GM23248 (cell line): ENCODE results near the gene PLCB1.

Source experiments
- EZH2 ChIP-seq: fragments of 200-600 bp; sonication (generic); IDR thresholded peaks from 2 replicates; pipeline ENCODE4 v1.6.1; 2018; ENCODE audit warnings: antibody characterized with exemption, mild to moderate bottlenecking; ENCODE audit not compliant: insufficient read depth, poor library complexity, severe bottlenecking
- EZH2phosphoT487 ChIP-seq: fragments of 200-600 bp; sonication (generic); IDR thresholded peaks from 2 replicates; pipeline ENCODE4 v1.6.1; 2018; ENCODE audit warnings: antibody characterized with exemption, moderate library complexity, mild to moderate bottlenecking, low read depth; ENCODE audit not compliant: insufficient read depth

- no peak for TF ChIP-seq EZH2
- no peak for TF ChIP-seq EZH2phosphoT487
Measured at GRCh38 chr20:8527998-8528723, 396.1 kb downstream of the PLCB1 start.
